K562 (cell line): ENCODE data around the gene CCDC97.

Experiments
- EZH2 ChIP-seq: IDR thresholded peaks from 2 replicates; pipeline ENCODE4 v1.6.1; 2012; ENCODE audit warnings: low read depth, mild to moderate bottlenecking, inconsistent platforms, low read length, borderline replicate concordance
- MGA ChIP-seq: fragments of 450-650 bp; IDR thresholded peaks from 2 replicates; pipeline ENCODE4 v1.6.1; 2016; ENCODE audit warnings: mild to moderate bottlenecking, moderate library complexity
- NFYB ChIP-seq: IDR thresholded peaks from 2 replicates; pipeline ENCODE4 v1.6.1; 2011; ENCODE audit warnings: mild to moderate bottlenecking, moderate library complexity; ENCODE audit not compliant: insufficient read length; ENCODE audit errors: extremely low read depth
- SMAD4 ChIP-seq: fragments of 250-450 bp; sonication (Bioruptor Pico); conservative IDR thresholded peaks from 2 replicates; pipeline ENCODE4 v1.8.0; 2021; ENCODE audit warnings: inconsistent platforms, mild to moderate bottlenecking, moderate library complexity
- SNRNP70 ChIP-seq: fragments of 200-400 bp; formaldehyde crosslinking; optimal IDR thresholded peaks from 2 replicates; pipeline ENCODE3; 2017; ENCODE audit warnings: low read depth, low read length

- no peak for TF ChIP-seq SNRNP70
- TF ChIP-seq MGA = no peak
- no peak for TF ChIP-seq SMAD4 (CRISPR knock-in tag)
- no peak for TF ChIP-seq NFYB
- no peak for TF ChIP-seq EZH2
Observed at GRCh38 chr19:41334793-41335192, 24.8 kb downstream of the CCDC97 start.
